ENCODE data around the gene LRCH3. TPM values are rescaled to one million over a fixed set of nuclear protein-coding genes. Genes with fewer than 3 reads are reported as not detected.
"Not testable (repeated sequence)": the region's sequence is repeated elsewhere in the genome, so short reads cannot be mapped to it uniquely, and the experiment has no call there.

The LRCH3 gene
- total RNA-seq, 4 donors from 2014 or later, result 47.3 to 74.1 (median 70.6) TPM

GRCh38 chr3:197908957-197909701 lies 118.1 kb downstream of the LRCH3 start:
- H3K36me3 ChIP-seq, result peaks cover 0 to 4% (median 0%) of the 10 kb centered on the region in 3 donors
- no peak overlapping the region for H3K27ac ChIP-seq
- H3K4me1 ChIP-seq, result peaks cover 0 to 14% (median 0%) of the 10 kb centered on the region in 4 donors
- H3K4me3 ChIP-seq, result no peak overlapping the region
- DNase-seq (ENCODE audit: low spot score in 2 of 2), result no peak
- no peaks in the 10 kb centered on the region for H3K9me3 ChIP-seq
- H3K27me3 ChIP-seq, result no peaks in the 10 kb centered on the region
- no peak for TF ChIP-seq POLR2A (IDR thresholded peaks at IDR 0.05)
- 86 to 93% methylated on average over 4 of the region's 4 CpGs for WGBS, 2 donors

GRCh38 chr3:197912741-197913476 lies 121.9 kb downstream of the LRCH3 start:
- peak overlapping the region in 2 of 4 donors; percentile 33 to 42 for H3K27ac ChIP-seq
- no peak for DNase-seq (ENCODE audit: low spot score in 2 of 2)
- no peaks in the 10 kb centered on the region for H3K27me3 ChIP-seq
- no peaks in the 10 kb centered on the region for H3K9me3 ChIP-seq
- peaks cover 0 to 4% (median 0%) of the 10 kb centered on the region in 3 donors for H3K36me3 ChIP-seq
- TF ChIP-seq CTCF (IDR thresholded peaks at IDR 0.05), result no peak
- no peak for TF ChIP-seq POLR2A (IDR thresholded peaks at IDR 0.05)
- WGBS, 2 donors, result 83% methylated on average over 33 of the region's 33 CpGs
- no peaks in the 10 kb centered on the region for H3K4me1 ChIP-seq
- peak overlapping the region in 1 of 4 donors; percentile 27 for H3K4me3 ChIP-seq

GRCh38 chr3:197913641-197914380 lies 122.8 kb downstream of the LRCH3 start:
- DNase-seq (ENCODE audit: low spot score in 2 of 2), result no peak
- Histone ChIP-seq H3K36me3 (peaks cover 0 to 7% (median 0%) of the 10 kb centered on the region in 3 donors), H3K27ac (no peak overlapping the region), H3K4me3 (no peak overlapping the region), H3K27me3 (no peaks in the 10 kb centered on the region), H3K4me1 (no peaks in the 10 kb centered on the region), H3K9me3 (no peaks in the 10 kb centered on the region)
- no peak for TF ChIP-seq POLR2A (IDR thresholded peaks at IDR 0.05)
- TF ChIP-seq CTCF (IDR thresholded peaks at IDR 0.05), result no peak
- TF ChIP-seq EP300 (IDR thresholded peaks at IDR 0.05), result no peak
- 93 to 97% methylated on average over 12 of the region's 12 CpGs for WGBS, 2 donors

GRCh38 chr3:197921429-197922275 lies 130.6 kb downstream of the LRCH3 start:
- H3K9me3 ChIP-seq; H3K4me1 ChIP-seq; DNase-seq (ENCODE audit: low spot score in 2 of 2); H3K27ac ChIP-seq; H3K27me3 ChIP-seq; H3K4me3 ChIP-seq: not testable (repeated sequence)
- 89 to 92% methylated on average over 22 to 24 of the region's 24 CpGs for WGBS, 2 donors
- H3K36me3 ChIP-seq, result peaks cover 0 to 35% (median 13%) of the 10 kb centered on the region in 3 donors

GRCh38 chr3:197926418-197926817 lies 135.4 kb downstream of the LRCH3 start:
- WGBS, 2 donors, result 56 to 70% methylated on average over 7 of the region's 7 CpGs
- Histone ChIP-seq H3K27me3 (no peaks in the 10 kb centered on the region), H3K27ac (no peak overlapping the region), H3K9me3 (no peaks in the 10 kb centered on the region), H3K4me1 (no peaks in the 10 kb centered on the region), H3K36me3 (peaks cover 0 to 56% (median 13%) of the 10 kb centered on the region in 3 donors), H3K4me3 (no peak overlapping the region)
- TF ChIP-seq EP300 (IDR thresholded peaks at IDR 0.05) (no peak), POLR2A (IDR thresholded peaks at IDR 0.05) (no peak), CTCF (IDR thresholded peaks at IDR 0.05) (no peak)
- DNase-seq (ENCODE audit: low spot score in 2 of 2), result no peak

GRCh38 chr3:197927578-197927977 lies 136.5 kb downstream of the LRCH3 start:
- H3K27ac ChIP-seq; H3K4me3 ChIP-seq; DNase-seq (ENCODE audit: low spot score in 2 of 2); H3K9me3 ChIP-seq; H3K4me1 ChIP-seq; H3K27me3 ChIP-seq: not testable (repeated sequence)
- H3K36me3 ChIP-seq, result peaks cover 0 to 59% (median 13%) of the 10 kb centered on the region in 3 donors
- WGBS, 2 donors, result 91% methylated on average over 3 of the region's 3 CpGs

All from tibial nerve (tissue), 4 donors.